OCI-LY1 (cell line): ENCODE data around the gene KCNA5.

ENCODE experiments used
- CTCF ChIP-seq: fragments of 200-600 bp; sonication (generic), shearing (Covaris generic); IDR thresholded peaks from 2 replicates; pipeline ENCODE4 v1.5.1; 2017; ENCODE audit warnings: mild to moderate bottlenecking, antibody characterized with exemption, low read length, moderate library complexity, mixed read lengths
- EZH2 ChIP-seq: fragments of 200-600 bp; sonication (generic), shearing (Covaris generic); IDR thresholded peaks from 2 replicates; pipeline ENCODE4 v1.8.0; 2017; ENCODE audit warnings: borderline replicate concordance, mixed run types, mild to moderate bottlenecking, antibody characterized with exemption, low read length, moderate library complexity, mixed read lengths

GRCh38 chr12:5064913-5065490, 21.3 kb downstream of the KCNA5 start:
- TF ChIP-seq CTCF (no peak), EZH2 (no peak)
